NCI-H1105 (cell line): ENCODE results near the gene PRKCZ.
"Not testable (repeated sequence)": the region's sequence is repeated elsewhere in the genome, so short reads cannot be mapped to it uniquely, and the experiment has no call there.

Source experiments
- DNase-seq: peaks from one replicate; lab custom pipeline; 2025; lab: John Stamatoyannopoulos, UW

Gene PRKCZ

DNA sequence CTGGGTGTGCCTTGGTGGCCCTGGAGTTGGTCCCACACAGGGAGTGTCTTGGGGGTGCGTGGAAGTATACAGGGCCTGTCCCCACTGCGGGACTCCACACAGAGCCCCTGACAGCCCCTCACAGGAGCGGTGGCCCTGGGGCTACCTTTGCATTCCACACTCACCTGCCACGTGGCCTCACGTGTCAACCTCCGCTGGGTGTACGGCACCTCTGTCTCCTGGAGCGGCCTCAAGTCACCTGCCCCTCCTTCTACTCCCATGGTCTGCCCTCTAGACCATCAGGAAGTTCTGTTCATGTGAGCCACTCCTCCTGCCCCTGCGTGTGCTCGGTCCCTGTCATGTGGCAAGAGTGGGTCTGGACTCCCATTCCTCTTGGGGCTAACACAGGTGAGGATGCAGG, 85.7 kb downstream of the PRKCZ start:
- DNase-seq, result no peak

- no peak for DNase-seq
These were observed 86.4 kb downstream of the PRKCZ start for GRCh38 chr1:2136386-2137235.

DNA sequence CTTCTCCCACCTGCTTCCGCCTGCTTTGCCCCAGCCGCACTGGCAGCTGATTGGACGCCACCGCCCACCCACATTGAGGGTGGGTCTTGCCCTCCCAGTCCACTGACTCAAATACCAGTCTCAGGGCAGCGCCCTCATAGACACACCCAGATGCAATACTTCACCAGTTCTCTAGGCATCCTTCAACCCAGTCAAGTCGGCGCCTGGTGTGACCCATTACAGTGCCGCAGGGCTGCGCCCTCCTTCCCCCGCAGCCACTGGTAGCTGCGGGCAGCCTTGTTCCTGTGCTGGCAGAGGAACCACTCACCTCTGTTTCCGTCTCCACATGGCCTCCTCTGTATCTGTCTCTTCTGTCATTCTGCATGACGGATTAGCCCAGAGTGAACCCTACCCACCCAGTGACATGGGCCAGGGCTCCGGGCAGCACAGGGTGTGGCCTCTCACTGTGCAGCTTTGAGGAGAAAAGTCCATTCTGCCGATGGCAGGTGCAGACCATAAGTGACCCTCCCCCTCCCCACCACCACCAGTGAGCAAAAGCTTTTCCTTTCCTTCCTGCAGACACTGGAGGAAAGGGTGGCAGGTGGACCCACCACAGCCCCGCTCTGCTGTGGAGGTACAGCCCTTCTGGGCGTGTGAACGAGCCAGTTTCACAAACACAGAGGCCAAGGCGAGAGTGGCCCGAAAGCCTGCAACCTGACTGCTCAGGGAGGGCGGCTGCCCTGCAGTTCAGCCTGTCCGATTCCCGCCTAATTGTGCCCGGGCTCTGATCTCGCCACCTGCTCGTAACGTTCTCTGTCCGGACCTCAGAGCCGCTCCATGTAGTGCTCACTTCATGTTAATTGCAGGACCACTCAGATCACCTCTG, 87.3 kb downstream of the PRKCZ start:
- DNase-seq, result no peak

DNA sequence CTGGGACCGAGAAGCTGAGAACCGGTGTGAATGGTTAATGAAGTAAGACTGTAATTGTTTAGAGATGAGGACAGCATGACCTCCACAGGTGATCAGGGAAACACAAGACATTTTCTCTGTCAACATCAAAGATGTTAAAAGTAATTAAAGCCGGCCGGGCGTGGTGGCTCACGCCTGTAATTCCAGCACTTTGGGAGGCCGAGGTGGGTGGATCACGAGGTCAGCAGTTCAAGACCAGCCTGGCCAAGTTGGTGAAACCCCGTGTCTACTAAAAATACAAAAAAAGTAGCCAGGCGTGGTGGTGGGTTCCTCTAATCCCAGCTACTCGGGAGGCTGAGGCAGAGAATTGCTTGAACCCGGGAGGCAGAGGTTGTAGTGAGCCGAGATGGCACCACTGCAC, 88.9 kb downstream of the PRKCZ start:
- not testable (repeated sequence) for DNase-seq

GRCh38 chr1:2141025-2141424, 90.8 kb downstream of the PRKCZ start:
- DNase-seq, result no peak

- no peak for DNase-seq
These were observed 93.7 kb downstream of the PRKCZ start for GRCh38 chr1:2143814-2144500.

DNA sequence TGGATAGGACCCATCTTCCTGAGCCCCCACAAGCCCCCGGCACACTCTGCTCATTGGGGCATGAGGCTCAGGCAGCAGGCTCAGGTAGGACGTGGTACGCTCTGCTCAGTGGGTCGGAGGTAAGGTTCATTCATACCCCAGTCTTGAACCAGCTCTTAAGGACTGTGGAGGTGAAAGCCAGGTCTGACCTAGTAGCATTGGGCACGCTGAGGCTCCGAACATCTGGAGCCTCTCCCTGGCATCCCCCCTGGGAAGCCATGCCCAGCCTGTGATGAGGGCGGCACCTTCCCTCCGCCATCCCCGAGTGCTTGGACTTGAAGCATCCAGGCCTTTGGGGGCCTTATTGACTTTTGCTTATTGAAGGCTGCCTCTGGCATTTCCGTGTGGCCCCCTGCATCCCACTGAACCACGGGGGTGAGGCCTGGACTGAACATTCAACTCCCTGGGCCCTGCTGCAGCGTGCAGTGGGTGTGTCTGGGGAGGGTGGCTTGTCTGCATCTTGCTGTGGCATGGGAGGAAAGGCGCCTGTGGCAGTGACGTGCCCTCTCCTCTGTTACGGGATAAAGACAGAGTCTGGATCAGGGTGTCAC, 94.4 kb downstream of the PRKCZ start:
- DNase-seq, result no peak

DNA sequence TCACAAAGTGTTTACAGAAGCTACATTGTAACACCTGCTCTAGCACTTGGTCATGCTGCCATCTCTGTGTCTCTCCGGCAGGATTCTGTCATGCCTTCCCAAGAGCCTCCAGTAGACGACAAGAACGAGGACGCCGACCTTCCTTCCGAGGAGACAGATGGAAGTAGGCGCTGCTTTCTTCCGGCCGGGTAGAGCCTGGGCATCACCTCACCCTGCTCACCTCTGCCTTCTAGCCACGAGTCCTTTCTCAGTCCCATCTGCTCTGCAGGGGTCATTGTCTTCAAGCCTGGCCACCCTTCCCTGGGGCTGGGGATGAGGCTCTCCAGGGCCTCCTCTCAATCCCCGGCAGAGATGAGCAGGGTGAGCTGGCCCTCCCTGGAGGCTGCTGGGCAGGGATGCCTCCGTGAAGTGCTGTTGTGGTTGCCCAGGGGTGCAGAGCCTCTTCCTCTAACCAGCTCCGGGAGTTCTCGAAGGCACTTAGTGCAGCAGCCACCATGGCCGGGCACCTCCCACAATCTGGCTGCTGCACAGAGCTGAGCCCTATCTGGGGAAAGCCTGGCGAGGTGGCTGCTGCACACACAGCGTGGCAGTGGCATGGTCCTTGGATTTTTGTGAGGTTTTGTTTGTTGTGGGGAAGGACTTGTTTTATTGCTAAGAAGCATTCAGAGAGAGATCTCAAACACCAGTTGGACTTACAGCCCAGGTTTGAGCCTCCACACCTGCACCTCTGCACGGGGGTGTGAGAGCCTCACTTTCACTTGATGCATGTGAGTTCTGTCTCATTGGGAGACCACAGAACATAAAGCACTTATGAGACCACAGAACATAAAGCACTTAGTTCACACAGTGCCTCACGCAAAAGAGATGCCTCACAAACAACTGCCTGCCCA, 96.0 kb downstream of the PRKCZ start:
- DNase-seq, result no peak

GRCh38 chr1:2146836-2147517, 96.8 kb downstream of the PRKCZ start:
- no peak for DNase-seq

GRCh38 chr1:2147869-2148268, 97.7 kb downstream of the PRKCZ start:
- not testable (repeated sequence) for DNase-seq

GRCh38 chr1:2148691-2149090, 98.5 kb downstream of the PRKCZ start:
- DNase-seq, result no peak

DNA sequence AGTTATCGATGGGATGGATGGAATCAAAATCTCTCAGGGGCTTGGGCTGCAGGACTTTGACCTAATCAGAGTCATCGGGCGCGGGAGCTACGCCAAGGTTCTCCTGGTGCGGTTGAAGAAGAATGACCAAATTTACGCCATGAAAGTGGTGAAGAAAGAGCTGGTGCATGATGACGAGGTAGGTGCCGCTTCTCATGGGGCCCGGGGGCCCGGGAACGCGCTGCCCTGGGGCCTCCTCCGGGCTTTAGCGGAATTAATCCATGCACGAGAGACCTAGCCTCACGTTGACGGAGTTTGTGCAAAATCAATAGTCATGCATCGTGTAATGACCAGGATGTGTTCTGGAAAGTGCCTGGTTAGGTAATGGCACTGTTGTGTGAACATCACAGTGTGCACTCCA, 100.6 kb downstream of the PRKCZ start:
- no peak for DNase-seq

- DNase-seq, result no peak
These were observed 101.0 kb downstream of the PRKCZ start for GRCh38 chr1:2151252-2151651.

GRCh38 chr1:2151911-2152310, 101.7 kb downstream of the PRKCZ start:
- no peak for DNase-seq

DNA sequence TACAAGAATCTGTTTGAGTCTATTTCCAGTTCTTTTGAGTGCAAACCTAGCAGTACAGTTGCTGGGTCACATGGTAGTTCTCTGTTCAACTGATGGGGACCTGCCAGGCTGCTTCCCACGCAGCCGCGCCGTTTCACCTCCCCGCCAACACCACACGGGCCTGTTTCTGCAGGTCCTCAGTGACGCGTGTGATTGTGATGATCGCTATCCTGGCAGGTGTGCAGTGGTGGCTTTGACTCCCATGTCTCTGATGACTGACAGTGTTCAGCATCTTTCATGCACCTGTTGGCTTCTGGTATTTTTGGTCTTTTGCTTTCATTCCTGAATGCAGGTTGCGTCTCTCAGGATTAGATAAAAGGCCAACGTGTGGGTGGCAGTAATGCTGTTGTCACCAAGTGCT, 102.7 kb downstream of the PRKCZ start:
- no peak for DNase-seq

- DNase-seq, result no peak
These were observed 103.8 kb downstream of the PRKCZ start for GRCh38 chr1:2154022-2154421.

DNA sequence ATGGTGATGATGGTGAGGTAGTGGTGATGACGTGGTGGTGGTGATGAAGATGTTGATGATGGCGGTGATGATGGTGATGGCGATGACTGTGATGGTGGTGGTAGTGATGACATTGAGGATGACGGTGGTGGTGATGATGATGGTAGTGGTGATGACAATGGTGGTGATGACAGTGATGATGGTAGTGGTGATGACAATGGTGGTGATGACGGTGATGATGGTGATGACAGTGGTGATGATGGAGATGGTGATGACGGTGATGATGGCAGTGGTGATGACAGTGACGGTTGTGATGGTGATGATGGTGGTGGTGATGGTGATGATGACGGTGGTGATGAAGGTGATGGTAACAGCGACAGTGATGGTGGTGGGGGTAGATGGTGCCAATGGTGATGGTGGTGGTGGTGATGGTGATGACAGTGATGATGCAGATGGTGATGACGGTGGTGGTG, 105.0 kb downstream of the PRKCZ start:
- DNase-seq, result no peak

DNA sequence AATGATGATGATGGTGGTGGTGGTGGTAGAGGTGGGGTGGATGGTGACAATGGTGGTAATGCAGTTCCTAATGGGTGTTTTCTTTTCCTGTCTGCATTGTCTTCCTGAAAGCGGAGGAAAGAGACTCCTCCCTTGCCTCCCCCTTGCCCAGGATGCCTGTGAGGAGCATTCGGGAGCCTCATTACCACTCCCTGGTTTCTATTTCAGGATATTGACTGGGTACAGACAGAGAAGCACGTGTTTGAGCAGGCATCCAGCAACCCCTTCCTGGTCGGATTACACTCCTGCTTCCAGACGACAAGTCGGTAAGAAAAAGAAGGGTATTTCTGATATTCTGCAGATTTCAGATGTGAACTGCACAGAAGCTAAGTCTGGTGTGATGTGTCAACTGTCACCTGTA, 105.6 kb downstream of the PRKCZ start:
- DNase-seq, result no peak

- no peak for DNase-seq
These were observed 106.7 kb downstream of the PRKCZ start for GRCh38 chr1:2156866-2157265.

- no peak for DNase-seq
These were observed 107.6 kb downstream of the PRKCZ start for GRCh38 chr1:2157856-2158255.
